Suprapubic skin (tissue), 4 donors: Measurements from ENCODE around the gene MOB3C. TPM values are rescaled to one million over a fixed set of nuclear protein-coding genes. Genes with fewer than 3 reads are reported as not detected.

ENCODE experiments used
- DNase-seq, 2 donors: peaks; one replicate each; pipeline ENCODE4 v3.0.0-alpha.2; 2019; ENCODE audit warnings: low spot score in 2 of 2
- H3K27ac ChIP-seq: fragments of 200-600 bp; sonication (generic); one replicate; pipeline ENCODE4 v1.5.1; 2019
- H3K27me3 ChIP-seq: fragments of 200-600 bp; sonication (generic); one replicate; pipeline ENCODE4 v1.5.1; 2019
- H3K36me3 ChIP-seq: fragments of 200-600 bp; sonication (generic); one replicate; pipeline ENCODE4 v1.5.1; 2019
- H3K4me1 ChIP-seq: fragments of 200-600 bp; sonication (generic); one replicate; pipeline ENCODE4 v1.5.1; 2019
- H3K4me3 ChIP-seq: fragments of 200-600 bp; sonication (generic); one replicate; pipeline ENCODE4 v1.5.1; 2019; ENCODE audit warnings: mild to moderate bottlenecking
- H3K9me3 ChIP-seq: fragments of 200-600 bp; sonication (generic); one replicate; pipeline ENCODE4 v1.5.1; 2019
- CTCF ChIP-seq, 2 donors: fragments of 200-600 bp in 1 of 2; fragments of 450-650 bp in 1 of 2; sonication (generic) in 1 of 2; IDR thresholded peaks; one replicate each; pipeline ENCODE4 v1.5.1; 2016 to 2019; ENCODE audit warnings: antibody characterized with exemption in 2 of 2, mild to moderate bottlenecking in 1 of 2, moderate library complexity in 1 of 2
- EP300 ChIP-seq: sonication (generic); formaldehyde crosslinking; IDR thresholded peaks from one replicate; pipeline ENCODE4 v1.6.1; 2017; ENCODE audit warnings: antibody characterized with exemption
- POLR2A ChIP-seq, 2 donors: fragments of 450-650 bp; IDR thresholded peaks; one replicate each; pipeline ENCODE4 v1.6.1; 2017; ENCODE audit warnings: antibody characterized with exemption in 2 of 2, mild to moderate bottlenecking in 2 of 2, moderate library complexity in 2 of 2
- POLR2AphosphoS5 ChIP-seq, 3 donors: sonication (generic); formaldehyde crosslinking; IDR thresholded peaks; one replicate each; pipeline ENCODE4 v1.6.1; 2017; ENCODE audit warnings: antibody characterized with exemption in 3 of 3
- WGBS: methylation state at CpG from one replicate; pipeline ENCODE4 v1.1.5; 2018; 5-methylcytosine and 5-hydroxymethylcytosine counted together
- total RNA-seq, 4 donors: library from RNA; depleted of rRNA; stranded (reverse); fragments of >200 nt; gene quantifications; one replicate each; pipeline ENCODE4 v1.1.0, GENCODE V29; 2016

The MOB3C gene
- total RNA-seq, 4 donors from 2014 or later: 8.0 to 14.1 (median 11.6) TPM

DNA sequence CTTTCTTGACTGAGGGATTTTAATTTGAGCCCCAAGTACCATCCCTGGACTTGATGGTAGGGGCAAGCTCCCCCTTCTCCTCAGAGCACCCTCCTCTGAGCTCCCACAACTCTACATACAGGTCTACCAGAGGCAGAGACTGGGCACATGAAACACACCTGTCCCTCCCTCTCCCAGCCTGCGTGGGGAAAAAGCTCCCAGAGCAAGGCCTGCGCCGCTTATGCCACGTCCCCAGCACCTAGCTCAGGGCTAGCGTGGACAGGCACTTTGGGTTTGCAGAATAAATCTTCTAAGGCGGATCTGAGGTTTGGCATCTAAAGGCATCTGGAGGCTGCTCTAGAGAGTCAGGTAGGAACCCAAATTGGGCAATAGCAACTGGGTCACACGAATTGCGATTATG, 57.6 kb downstream of the MOB3C start:
- no peak overlapping the region for H3K27ac ChIP-seq
- TF ChIP-seq CTCF (IDR thresholded peaks at IDR 0.05): no peak
- no peak for TF ChIP-seq EP300
- TF ChIP-seq POLR2AphosphoS5 (IDR thresholded peaks at IDR 0.05): no peak
- TF ChIP-seq POLR2A (IDR thresholded peaks at IDR 0.05): no peak
- H3K4me3 ChIP-seq: no peak overlapping the region
- no peak for DNase-seq
- peaks cover 31% of the 10 kb centered on the region for H3K4me1 ChIP-seq
- no peaks in the 10 kb centered on the region for H3K9me3 ChIP-seq
- H3K36me3 ChIP-seq: peaks cover 52% of the 10 kb centered on the region
- no peaks in the 10 kb centered on the region for H3K27me3 ChIP-seq
- WGBS: 77% methylated on average over 8 of the region's 8 CpGs

- Histone ChIP-seq H3K27ac (no peak overlapping the region), H3K27me3 (no peaks in the 10 kb centered on the region), H3K4me1 (peaks cover 31% of the 10 kb centered on the region), H3K9me3 (no peaks in the 10 kb centered on the region), H3K36me3 (peaks cover 52% of the 10 kb centered on the region), H3K4me3 (no peak overlapping the region)
- WGBS: 61% methylated on average over 12 of the region's 20 CpGs
- no peak for DNase-seq
- no peak for TF ChIP-seq CTCF (IDR thresholded peaks at IDR 0.05)
- TF ChIP-seq POLR2AphosphoS5 (IDR thresholded peaks at IDR 0.05): no peak
- no peak for TF ChIP-seq EP300
- no peak for TF ChIP-seq POLR2A (IDR thresholded peaks at IDR 0.05)
Measured at GRCh38 chr1:46558141-46558963, 58.3 kb downstream of the MOB3C start.

Other genes with a start within 250 kb of the MOB3C start
- gene FAAH, start 222.5 kb downstream of the MOB3C start, total RNA-seq: 10 to 100 TPM; 18.1 to 50.5 (median 27.7) TPM
- under 1 TPM in 3 of 4 donors, not detected in 1; 0.25 to 0.55 (median 0.30) TPM for gene DMBX1, start 127.0 kb downstream of the MOB3C start, total RNA-seq
- gene KNCN, start 65.2 kb downstream of the MOB3C start, total RNA-seq: not detected
- gene MKNK1, start 12.5 kb downstream of the MOB3C start, total RNA-seq: 10 to 100 TPM; 15.8 to 39.1 (median 27.4) TPM
- 10 to 100 TPM; 29.0 to 43.6 (median 30.9) TPM for gene ATPAF1, start 51.6 kb upstream of the MOB3C start, total RNA-seq
- gene TEX38, start 55.0 kb upstream of the MOB3C start, total RNA-seq: not detected
- 100 to 1,000 TPM in 3 of 4 donors, 10 to 100 TPM in 1; 87.9 to 136 (median 121) TPM for gene EFCAB14, start 102.3 kb upstream of the MOB3C start, total RNA-seq
- 100 to 1,000 TPM in 2 of 4 donors, 10 to 100 TPM in 2; 61.8 to 116 (median 88.6) TPM for gene CYP4B1, start 182.2 kb upstream of the MOB3C start, total RNA-seq